ENCODE results near the gene KRT81. TPM values are rescaled to one million over a fixed set of nuclear protein-coding genes. Genes with fewer than 3 reads are reported as not detected.

Gene KRT81
- polyA plus RNA-seq, 1 donor from 2014 or later = not detected

DNA sequence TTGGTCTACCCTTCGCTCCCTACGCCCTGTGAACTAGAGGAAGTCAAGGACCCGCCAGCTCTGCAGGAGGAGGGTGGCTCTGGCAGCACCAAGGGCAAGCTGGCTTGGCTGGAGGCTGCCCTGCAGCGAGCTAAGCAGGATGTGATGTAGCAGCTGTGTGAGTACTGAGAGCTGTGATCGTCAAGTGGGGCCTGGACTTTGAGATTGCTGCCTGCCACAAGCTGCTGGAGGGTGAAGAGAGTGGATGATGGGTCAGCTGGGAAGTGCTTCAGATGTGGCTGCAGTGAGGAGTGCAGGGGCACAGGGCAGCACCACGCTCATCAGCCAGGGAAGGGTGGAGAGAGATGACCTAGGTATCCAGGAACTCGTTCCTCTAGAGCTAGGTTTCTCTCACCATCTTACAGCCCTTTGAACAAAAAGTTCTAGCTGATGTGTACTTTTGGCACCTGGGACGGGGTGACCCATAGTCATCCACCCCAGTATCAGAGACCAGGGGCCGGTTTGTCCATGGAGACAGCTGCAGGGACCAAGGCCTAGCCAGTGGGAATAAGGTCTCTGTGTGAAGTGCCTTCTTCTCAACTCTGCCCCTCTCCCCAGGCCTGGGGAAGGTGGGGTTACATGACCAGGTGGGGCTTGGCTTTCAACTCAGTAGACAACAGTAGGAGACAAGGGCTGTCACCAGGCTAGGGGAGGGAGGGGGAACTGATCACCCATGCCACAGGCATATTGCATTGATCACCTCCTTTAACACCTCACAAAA, 13.7 kb downstream of the KRT81 start:
- no peaks in the 10 kb centered on the region for H3F3A ChIP-seq (ENCODE audit: insufficient read depth, low read length, poor library complexity, severe bottlenecking)
- H3K4me3 ChIP-seq (ENCODE audit: low read length) = no peak overlapping the region
- no peak overlapping the region for H2AFZ ChIP-seq (ENCODE audit: low read depth, low read length)
- no peaks in the 10 kb centered on the region for H3K36me3 ChIP-seq (ENCODE audit: insufficient read depth, low read length)
- TF ChIP-seq EP300 (conservative IDR thresholded peaks at IDR 0.05; ENCODE audit: poor library complexity, severe bottlenecking) = no peak
- TF ChIP-seq, protein P1, sequence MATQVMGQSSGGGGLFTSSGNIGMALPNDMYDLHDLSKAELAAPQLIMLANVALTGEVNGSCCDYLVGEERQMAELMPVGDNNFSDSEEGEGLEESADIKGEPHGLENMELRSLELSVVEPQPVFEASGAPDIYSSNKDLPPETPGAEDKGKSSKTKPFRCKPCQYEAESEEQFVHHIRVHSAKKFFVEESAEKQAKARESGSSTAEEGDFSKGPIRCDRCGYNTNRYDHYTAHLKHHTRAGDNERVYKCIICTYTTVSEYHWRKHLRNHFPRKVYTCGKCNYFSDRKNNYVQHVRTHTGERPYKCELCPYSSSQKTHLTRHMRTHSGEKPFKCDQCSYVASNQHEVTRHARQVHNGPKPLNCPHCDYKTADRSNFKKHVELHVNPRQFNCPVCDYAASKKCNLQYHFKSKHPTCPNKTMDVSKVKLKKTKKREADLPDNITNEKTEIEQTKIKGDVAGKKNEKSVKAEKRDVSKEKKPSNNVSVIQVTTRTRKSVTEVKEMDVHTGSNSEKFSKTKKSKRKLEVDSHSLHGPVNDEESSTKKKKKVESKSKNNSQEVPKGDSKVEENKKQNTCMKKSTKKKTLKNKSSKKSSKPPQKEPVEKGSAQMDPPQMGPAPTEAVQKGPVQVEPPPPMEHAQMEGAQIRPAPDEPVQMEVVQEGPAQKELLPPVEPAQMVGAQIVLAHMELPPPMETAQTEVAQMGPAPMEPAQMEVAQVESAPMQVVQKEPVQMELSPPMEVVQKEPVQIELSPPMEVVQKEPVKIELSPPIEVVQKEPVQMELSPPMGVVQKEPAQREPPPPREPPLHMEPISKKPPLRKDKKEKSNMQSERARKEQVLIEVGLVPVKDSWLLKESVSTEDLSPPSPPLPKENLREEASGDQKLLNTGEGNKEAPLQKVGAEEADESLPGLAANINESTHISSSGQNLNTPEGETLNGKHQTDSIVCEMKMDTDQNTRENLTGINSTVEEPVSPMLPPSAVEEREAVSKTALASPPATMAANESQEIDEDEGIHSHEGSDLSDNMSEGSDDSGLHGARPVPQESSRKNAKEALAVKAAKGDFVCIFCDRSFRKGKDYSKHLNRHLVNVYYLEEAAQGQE (IDR thresholded peaks at IDR 0.05; ENCODE audit: borderline replicate concordance) = no peak
- TF ChIP-seq POLR2AphosphoS5 (IDR thresholded peaks at IDR 0.05) = no peak
- TF ChIP-seq TAF1 (IDR thresholded peaks at IDR 0.05; ENCODE audit: low read depth) = no peak
- no peak for TF ChIP-seq RAD21 (conservative IDR thresholded peaks at IDR 0.05)
- no peak for TF ChIP-seq EZH2 (IDR thresholded peaks at IDR 0.05; ENCODE audit: borderline replicate concordance, insufficient read depth, low read length, poor library complexity, severe bottlenecking)
- no peak for TF ChIP-seq MXI1 (conservative IDR thresholded peaks at IDR 0.05; ENCODE audit: poor library complexity, severe bottlenecking)
- no peak for TF ChIP-seq SMC3 (conservative IDR thresholded peaks at IDR 0.05; ENCODE audit: poor library complexity)
- TF ChIP-seq, protein P2, sequence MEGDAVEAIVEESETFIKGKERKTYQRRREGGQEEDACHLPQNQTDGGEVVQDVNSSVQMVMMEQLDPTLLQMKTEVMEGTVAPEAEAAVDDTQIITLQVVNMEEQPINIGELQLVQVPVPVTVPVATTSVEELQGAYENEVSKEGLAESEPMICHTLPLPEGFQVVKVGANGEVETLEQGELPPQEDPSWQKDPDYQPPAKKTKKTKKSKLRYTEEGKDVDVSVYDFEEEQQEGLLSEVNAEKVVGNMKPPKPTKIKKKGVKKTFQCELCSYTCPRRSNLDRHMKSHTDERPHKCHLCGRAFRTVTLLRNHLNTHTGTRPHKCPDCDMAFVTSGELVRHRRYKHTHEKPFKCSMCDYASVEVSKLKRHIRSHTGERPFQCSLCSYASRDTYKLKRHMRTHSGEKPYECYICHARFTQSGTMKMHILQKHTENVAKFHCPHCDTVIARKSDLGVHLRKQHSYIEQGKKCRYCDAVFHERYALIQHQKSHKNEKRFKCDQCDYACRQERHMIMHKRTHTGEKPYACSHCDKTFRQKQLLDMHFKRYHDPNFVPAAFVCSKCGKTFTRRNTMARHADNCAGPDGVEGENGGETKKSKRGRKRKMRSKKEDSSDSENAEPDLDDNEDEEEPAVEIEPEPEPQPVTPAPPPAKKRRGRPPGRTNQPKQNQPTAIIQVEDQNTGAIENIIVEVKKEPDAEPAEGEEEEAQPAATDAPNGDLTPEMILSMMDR (IDR thresholded peaks at IDR 0.05; ENCODE audit: poor library complexity, severe bottlenecking) = no peak
- no peaks in the 10 kb centered on the region for H3K79me2 ChIP-seq (replicated peaks; ENCODE audit: insufficient read depth, low read length)
- H3K27ac ChIP-seq (ENCODE audit: low read length) = no peak overlapping the region
- H3K9me3 ChIP-seq (ENCODE audit: low read length) = no peaks in the 10 kb centered on the region
- H3K4me2 ChIP-seq (ENCODE audit: low read length) = no peak overlapping the region
- no peak overlapping the region for H3K9ac ChIP-seq (ENCODE audit: low read length)
- H4K20me1 ChIP-seq (ENCODE audit: insufficient read depth) = no peaks in the 10 kb centered on the region
- no peaks in the 10 kb centered on the region for H3K9me2 ChIP-seq (ENCODE audit: insufficient read depth, low read length)
- no peaks in the 10 kb centered on the region for H3K27me3 ChIP-seq (ENCODE audit: insufficient read depth, low read depth, low read length)

DNA sequence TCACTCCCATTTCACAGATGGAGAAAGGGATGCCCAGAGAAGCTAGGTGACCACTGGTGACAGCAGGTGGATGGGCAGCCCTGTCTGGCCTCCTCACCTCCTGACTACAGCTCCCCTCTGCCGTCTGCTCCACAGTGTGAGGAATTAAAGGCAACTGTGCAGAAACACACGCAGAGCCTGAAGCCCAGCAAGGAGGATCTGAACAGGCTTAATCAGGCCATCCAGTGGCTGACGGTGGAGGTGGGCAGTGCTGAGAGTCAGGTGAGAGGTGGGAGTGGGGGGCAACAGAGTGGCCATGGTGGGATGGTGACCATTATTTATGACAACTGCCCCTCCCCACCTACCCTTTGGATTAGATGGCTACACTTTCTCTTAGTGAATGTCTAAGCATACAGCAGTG, 15.6 kb downstream of the KRT81 start:
- no peaks in the 10 kb centered on the region for H3K27me3 ChIP-seq (ENCODE audit: insufficient read depth, low read depth, low read length)
- no peaks in the 10 kb centered on the region for H3K9me3 ChIP-seq (ENCODE audit: low read length)
- no peak overlapping the region for H3K4me2 ChIP-seq (ENCODE audit: low read length)
- no peaks in the 10 kb centered on the region for H3K9me2 ChIP-seq (ENCODE audit: insufficient read depth, low read length)
- no peak for TF ChIP-seq SMC3 (conservative IDR thresholded peaks at IDR 0.05; ENCODE audit: poor library complexity)
- TF ChIP-seq, protein P2 (IDR thresholded peaks at IDR 0.05; ENCODE audit: poor library complexity, severe bottlenecking) = no peak
- TF ChIP-seq, protein P1 (IDR thresholded peaks at IDR 0.05; ENCODE audit: borderline replicate concordance) = no peak
- no peak for TF ChIP-seq TAF1 (IDR thresholded peaks at IDR 0.05; ENCODE audit: low read depth)
- TF ChIP-seq EP300 (conservative IDR thresholded peaks at IDR 0.05; ENCODE audit: poor library complexity, severe bottlenecking) = no peak
- no peak for TF ChIP-seq EZH2 (IDR thresholded peaks at IDR 0.05; ENCODE audit: borderline replicate concordance, insufficient read depth, low read length, poor library complexity, severe bottlenecking)
- TF ChIP-seq POLR2AphosphoS5 (IDR thresholded peaks at IDR 0.05) = no peak
- no peak for TF ChIP-seq RAD21 (conservative IDR thresholded peaks at IDR 0.05)
- TF ChIP-seq MXI1 (conservative IDR thresholded peaks at IDR 0.05; ENCODE audit: poor library complexity, severe bottlenecking) = no peak
- H3K79me2 ChIP-seq (replicated peaks; ENCODE audit: insufficient read depth, low read length) = no peaks in the 10 kb centered on the region
- no peak overlapping the region for H3K9ac ChIP-seq (ENCODE audit: low read length)
- H4K20me1 ChIP-seq (ENCODE audit: insufficient read depth) = no peaks in the 10 kb centered on the region
- H3K27ac ChIP-seq (ENCODE audit: low read length) = no peak overlapping the region
- H3F3A ChIP-seq (ENCODE audit: insufficient read depth, low read length, poor library complexity, severe bottlenecking) = no peaks in the 10 kb centered on the region
- no peak overlapping the region for H3K4me3 ChIP-seq (ENCODE audit: low read length)
- no peaks in the 10 kb centered on the region for H3K36me3 ChIP-seq (ENCODE audit: insufficient read depth, low read length)
- no peak overlapping the region for H2AFZ ChIP-seq (ENCODE audit: low read depth, low read length)
